ENCODE measurements around the gene FBXL16. TPM values are rescaled to one million over a fixed set of nuclear protein-coding genes. Genes with fewer than 3 reads are reported as not detected.

Gene FBXL16
- total and polyA plus RNA-seq, 2 donors (not counting 3 experiments of a cell fraction or from before 2014, with no cell fraction given), result 0.07 to 0.22 TPM

DNA sequence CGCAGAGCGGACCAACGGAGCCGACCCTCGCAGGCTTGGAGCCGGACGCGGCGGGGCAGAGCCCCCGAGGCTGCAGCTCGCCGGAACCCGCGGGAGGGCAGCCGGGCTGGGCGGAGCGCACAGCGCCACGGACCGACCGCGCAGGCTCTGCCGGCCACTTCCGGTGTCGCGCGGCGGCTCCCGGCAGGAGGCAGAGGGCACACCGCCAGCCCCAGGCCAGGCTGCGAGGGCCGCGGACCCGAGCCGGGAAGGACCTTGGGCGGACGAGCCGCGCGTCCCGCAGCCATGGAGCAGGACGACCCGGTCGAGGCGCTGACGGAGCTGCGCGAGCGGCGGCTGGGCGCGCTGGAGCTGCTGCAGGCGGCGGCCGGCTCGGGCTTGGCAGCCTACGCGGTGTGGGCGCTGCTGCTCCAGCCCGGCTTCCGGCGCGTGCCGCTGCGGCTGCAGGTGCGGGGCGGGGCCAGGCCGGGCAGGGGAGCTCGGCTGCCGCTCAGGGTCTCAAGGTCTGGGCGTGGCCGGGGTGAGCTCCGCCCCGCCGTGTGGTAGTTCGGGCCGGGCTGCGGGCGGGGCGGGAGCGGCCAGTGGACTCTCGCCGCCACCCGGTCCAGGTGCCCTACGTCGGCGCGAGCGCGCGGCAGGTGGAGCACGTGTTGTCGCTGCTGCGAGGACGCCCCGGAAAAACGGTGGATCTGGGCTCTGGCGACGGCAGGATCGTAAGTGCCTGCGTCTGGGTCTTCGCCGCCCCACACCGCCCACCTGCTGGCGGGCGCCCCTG is 15.6 kb upstream of the FBXL16 start, which contains the start of gene ANTKMT:
TSS of gene ANTKMT (plus strand) at position 157 of the 775 bp plus-strand sequence. CDS start at position 286, 129 bp downstream.
- DNase-seq (ENCODE audit: low read depth, low spot score) (peak; percentile 64), FAIRE-seq (peak; percentile 89)
- Histone ChIP-seq H3K27ac (ENCODE audit: insufficient read depth, low read depth, low read length) (peak within 1 kb of the TSS; percentile 19), H3K9me3 (replicated peaks; ENCODE audit: control insufficient read depth, insufficient read depth, low read length) (no peaks in the 10 kb centered on the region), H3K27me3 (ENCODE audit: control insufficient read depth in 2 of 2, insufficient read depth in 2 of 2, low read length in 2 of 2) (no peaks in the 10 kb centered on the region), H3K79me2 (ENCODE audit: control insufficient read depth, insufficient read depth, low read length) (no peaks in the 10 kb centered on the region), H3K9ac (replicated peaks; ENCODE audit: extremely low read depth, insufficient read depth, low read length) (peak within 1 kb of the TSS; percentile 35), H3K36me3 (ENCODE audit: control insufficient read depth in 2 of 2, extremely low read depth in 1 of 2, insufficient read depth in 2 of 2, low read length in 2 of 2) (no peaks in the 10 kb centered on the region), H3K9me1 (replicated peaks; ENCODE audit: control insufficient read depth, extremely low read depth, insufficient read depth, low read length) (no peaks in the 10 kb centered on the region), H3K4me2 (ENCODE audit: insufficient read depth, low read length) (peak within 1 kb of the TSS; percentile 58), H3K4me3 (replicated peaks in 1 of 3; ENCODE audit: insufficient read depth in 1 of 3, low read depth in 1 of 3, low read length in 3 of 3) (peak within 1 kb of the TSS; percentile 49 to 56 (median 55)), H4K20me1 (replicated peaks; ENCODE audit: control insufficient read depth, extremely low read depth, insufficient read depth, low read length) (no peaks in the 10 kb centered on the region), H3K4me1 (ENCODE audit: control insufficient read depth, extremely low read depth, insufficient read depth, low read length) (peaks cover 15% of the 10 kb centered on the region), H2AFZ (ENCODE audit: low read depth, low read length) (peak within 1 kb of the TSS; percentile 82)
- no TSS peak for BruUV-seq (replicated peaks)
- POLR2A ChIA-PET, result interaction anchor here (1.4 kb wide), 1 partner anchor 14 kb away, joined by 3 read pairs; no protein-coding TSS in a partner anchor
- intact Hi-C loops (cut with micrococcal nuclease) (no loop called here), dilution Hi-C loops (cut with MboI; ENCODE audit: extremely low pct_ligation_motif_present, low sequenced_read_pairs) (no loop called here)
- CTCF ChIA-PET, result interaction anchor here (0.7 to 2.6 kb wide), 7 partner anchors 9 to 64 kb away, joined by 3 to 17 read pairs (median 5); partner anchors contain the start of gene WDR24
- peak; percentile 80 for TF ChIP-seq POLR2A (IDR thresholded peaks at IDR 0.05; ENCODE audit: low read depth, low read length)
- no peak for TF ChIP-seq JUN (IDR thresholded peaks at IDR 0.05; ENCODE audit: borderline replicate concordance, insufficient read depth, insufficient read length, low read depth)
- TF ChIP-seq POLR2AphosphoS5 (IDR thresholded peaks at IDR 0.05; ENCODE audit: insufficient read depth, low read depth, low read length), result peak; percentile 83

DNA sequence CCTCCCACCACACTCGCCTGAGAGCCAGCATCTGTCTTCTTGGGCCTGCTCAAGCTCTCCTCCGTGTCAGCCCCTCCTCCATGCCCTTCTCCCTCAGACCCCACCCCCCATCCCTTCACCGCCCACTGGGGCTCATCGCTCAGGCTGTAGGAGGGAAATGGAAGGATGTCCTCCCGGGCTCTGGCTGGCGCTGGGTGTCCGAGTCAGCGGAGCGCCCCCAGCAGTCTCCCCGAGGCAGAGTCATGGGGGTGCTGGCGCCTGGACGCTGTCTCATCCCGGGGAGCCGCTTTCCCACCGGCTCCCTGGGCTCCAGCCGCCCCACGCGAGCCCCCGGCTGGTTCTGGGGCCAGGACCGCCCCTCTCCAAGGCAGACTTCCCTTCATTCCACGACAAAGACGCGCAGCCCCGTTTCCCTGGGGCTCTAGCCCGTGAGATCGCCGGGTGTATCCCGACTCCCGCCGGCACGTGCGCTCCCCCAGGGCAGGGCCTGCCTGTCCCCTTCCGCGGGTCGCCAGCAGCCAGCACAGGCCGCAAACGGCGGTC is 14.9 kb upstream of the FBXL16 start:
- Histone ChIP-seq H3K4me2 (ENCODE audit: insufficient read depth, low read length) (peak overlapping the region; percentile 58), H3K27me3 (ENCODE audit: control insufficient read depth in 2 of 2, insufficient read depth in 2 of 2, low read length in 2 of 2) (no peaks in the 10 kb centered on the region), H3K9me3 (replicated peaks; ENCODE audit: control insufficient read depth, insufficient read depth, low read length) (no peaks in the 10 kb centered on the region), H3K4me1 (ENCODE audit: control insufficient read depth, extremely low read depth, insufficient read depth, low read length) (peaks cover 19% of the 10 kb centered on the region), H3K9ac (replicated peaks; ENCODE audit: extremely low read depth, insufficient read depth, low read length) (peak overlapping the region; percentile 35), H4K20me1 (replicated peaks; ENCODE audit: control insufficient read depth, extremely low read depth, insufficient read depth, low read length) (no peaks in the 10 kb centered on the region), H2AFZ (ENCODE audit: low read depth, low read length) (peak overlapping the region; percentile 82), H3K9me1 (replicated peaks; ENCODE audit: control insufficient read depth, extremely low read depth, insufficient read depth, low read length) (no peaks in the 10 kb centered on the region), H3K36me3 (ENCODE audit: control insufficient read depth in 2 of 2, extremely low read depth in 1 of 2, insufficient read depth in 2 of 2, low read length in 2 of 2) (no peaks in the 10 kb centered on the region), H3K27ac (ENCODE audit: insufficient read depth, low read depth, low read length) (peak overlapping the region; percentile 19), H3K4me3 (replicated peaks in 1 of 3; ENCODE audit: insufficient read depth in 1 of 3, low read depth in 1 of 3, low read length in 3 of 3) (peak overlapping the region; percentile 49 to 56 (median 55)), H3K79me2 (ENCODE audit: control insufficient read depth, insufficient read depth, low read length) (no peaks in the 10 kb centered on the region)
- no TSS peak for BruUV-seq (replicated peaks)
- dilution Hi-C loops (cut with MboI; ENCODE audit: extremely low pct_ligation_motif_present, low sequenced_read_pairs) (no loop called here), intact Hi-C loops (cut with micrococcal nuclease) (no loop called here)
- DNase-seq (ENCODE audit: low read depth, low spot score) (peak; percentile 45), FAIRE-seq (peak; percentile 69)
- CTCF ChIA-PET, result interaction anchor here (0.9 to 2.6 kb wide), 9 partner anchors 8 to 337 kb away, joined by 3 to 17 read pairs (median 4); partner anchors contain the start of genes CHTF18, CIAO3, RPUSD1 and WDR24
- TF ChIP-seq EZH2 (IDR thresholded peaks at IDR 0.05; ENCODE audit: borderline replicate concordance, low read depth, low read length, severe bottlenecking), result no peak
- no peak for TF ChIP-seq FOS (IDR thresholded peaks at IDR 0.05; ENCODE audit: borderline replicate concordance, insufficient read depth, low read length)
- TF ChIP-seq, protein P1, sequence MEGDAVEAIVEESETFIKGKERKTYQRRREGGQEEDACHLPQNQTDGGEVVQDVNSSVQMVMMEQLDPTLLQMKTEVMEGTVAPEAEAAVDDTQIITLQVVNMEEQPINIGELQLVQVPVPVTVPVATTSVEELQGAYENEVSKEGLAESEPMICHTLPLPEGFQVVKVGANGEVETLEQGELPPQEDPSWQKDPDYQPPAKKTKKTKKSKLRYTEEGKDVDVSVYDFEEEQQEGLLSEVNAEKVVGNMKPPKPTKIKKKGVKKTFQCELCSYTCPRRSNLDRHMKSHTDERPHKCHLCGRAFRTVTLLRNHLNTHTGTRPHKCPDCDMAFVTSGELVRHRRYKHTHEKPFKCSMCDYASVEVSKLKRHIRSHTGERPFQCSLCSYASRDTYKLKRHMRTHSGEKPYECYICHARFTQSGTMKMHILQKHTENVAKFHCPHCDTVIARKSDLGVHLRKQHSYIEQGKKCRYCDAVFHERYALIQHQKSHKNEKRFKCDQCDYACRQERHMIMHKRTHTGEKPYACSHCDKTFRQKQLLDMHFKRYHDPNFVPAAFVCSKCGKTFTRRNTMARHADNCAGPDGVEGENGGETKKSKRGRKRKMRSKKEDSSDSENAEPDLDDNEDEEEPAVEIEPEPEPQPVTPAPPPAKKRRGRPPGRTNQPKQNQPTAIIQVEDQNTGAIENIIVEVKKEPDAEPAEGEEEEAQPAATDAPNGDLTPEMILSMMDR (IDR thresholded peaks at IDR 0.05; ENCODE audit: extremely low read depth in 1 of 2, insufficient read depth in 1 of 2, low read depth in 1 of 2, low read length in 2 of 2), result peak in 1 of 2 donors; percentile 29
- POLR2A ChIA-PET, result interaction anchor here (1.4 kb wide), 1 partner anchor 14 kb away, joined by 3 read pairs; no protein-coding TSS in a partner anchor
